Osteoblast (primary cell): ENCODE data around the gene POLR2C. TPM values are rescaled to one million over a fixed set of nuclear protein-coding genes. Genes with fewer than 3 reads are reported as not detected.

Source experiments
- DNase-seq: peaks from one replicate; pipeline ENCODE4 v3.0.0; 2011; ENCODE audit warnings: low spot score, mixed read lengths; ENCODE audit not compliant: insufficient read length; ENCODE audit errors: missing footprints
- H2AFZ ChIP-seq: 2 replicates; pipeline ENCODE4 v1.6.0; 2011; ENCODE audit warnings: mild to moderate bottlenecking, low read length
- H3K27ac ChIP-seq: 2 replicates; pipeline ENCODE4 v1.5.1; 2011; ENCODE audit warnings: mild to moderate bottlenecking, low read depth, low read length, moderate library complexity
- H3K27me3 ChIP-seq: 2 replicates; pipeline ENCODE4 v1.6.0; 2012; ENCODE audit warnings: mild to moderate bottlenecking, control low read depth, inconsistent platforms, low read length, moderate library complexity; ENCODE audit not compliant: insufficient read depth
- H3K36me3 ChIP-seq: 2 replicates; pipeline ENCODE4 v1.5.1; 2011; ENCODE audit warnings: mild to moderate bottlenecking, low read length, control low read depth, moderate library complexity; ENCODE audit not compliant: insufficient read depth
- H3K4me1 ChIP-seq: 2 replicates; pipeline ENCODE4 v1.5.1; 2011; ENCODE audit warnings: mild to moderate bottlenecking, low read length, control low read depth, moderate library complexity; ENCODE audit not compliant: insufficient read depth
- H3K4me2 ChIP-seq: 2 replicates; pipeline ENCODE4 v1.6.0; 2011; ENCODE audit warnings: mild to moderate bottlenecking, low read length; ENCODE audit not compliant: insufficient read depth
- H3K4me3 ChIP-seq: fragments of 200-600 bp; sonication (generic); 3 replicates; pipeline ENCODE4 v1.5.1; 2012; ENCODE audit warnings: mild to moderate bottlenecking, low read length, inconsistent platforms; ENCODE audit not compliant: insufficient read depth
- H3K79me2 ChIP-seq: 2 replicates; pipeline ENCODE4 v1.6.0; 2012; ENCODE audit warnings: mild to moderate bottlenecking, low read length, control low read depth, inconsistent platforms; ENCODE audit not compliant: insufficient read depth
- H3K9me3 ChIP-seq: 2 replicates; pipeline ENCODE4 v1.5.1; 2011; ENCODE audit warnings: low read depth, low read length, control low read depth
- H4K20me1 ChIP-seq: 2 replicates; pipeline ENCODE4 v1.6.0; 2012; ENCODE audit warnings: mild to moderate bottlenecking, low read length, control low read depth; ENCODE audit not compliant: insufficient read depth
- CTCF ChIP-seq: IDR thresholded peaks from 2 replicates; pipeline ENCODE4 v1.5.1; 2011; ENCODE audit warnings: mild to moderate bottlenecking, low read depth, low read length, moderate library complexity; ENCODE audit errors: extremely low read depth
- total RNA-seq: library from RNA; depleted of rRNA; stranded (reverse); fragments of >200 nt; gene quantifications from 2 replicates; pipeline ENCODE4 v1.2.3, GENCODE V29; 2012

Gene POLR2C
- total RNA-seq, 1 donor, result 95.2 TPM

GRCh38 chr16:57469046-57469445 is 6.6 kb downstream of the POLR2C start:
- H2AFZ ChIP-seq, result no peak overlapping the region
- no peak for DNase-seq
- H3K9me3 ChIP-seq, result no peaks in the 10 kb centered on the region
- H3K4me1 ChIP-seq, result peaks cover 3% of the 10 kb centered on the region
- H3K27me3 ChIP-seq, result no peaks in the 10 kb centered on the region
- H3K36me3 ChIP-seq, result peaks cover 88% of the 10 kb centered on the region
- H3K4me2 ChIP-seq, result no peak overlapping the region
- no peak overlapping the region for H3K4me3 ChIP-seq
- no peak for TF ChIP-seq CTCF
- H3K27ac ChIP-seq, result no peak overlapping the region
- H4K20me1 ChIP-seq, result peaks cover 44% of the 10 kb centered on the region
- peaks cover 24% of the 10 kb centered on the region for H3K79me2 ChIP-seq

- Histone ChIP-seq H3K27ac (no peak overlapping the region), H3K4me1 (no peaks in the 10 kb centered on the region), H3K79me2 (peaks cover 16% of the 10 kb centered on the region), H3K9me3 (no peaks in the 10 kb centered on the region), H3K4me2 (no peak overlapping the region), H3K27me3 (no peaks in the 10 kb centered on the region), H4K20me1 (peaks cover 39% of the 10 kb centered on the region), H3K36me3 (peaks cover 88% of the 10 kb centered on the region), H3K4me3 (no peak overlapping the region), H2AFZ (no peak overlapping the region)
- TF ChIP-seq CTCF, result no peak
- no peak for DNase-seq
Observed at GRCh38 chr16:57469917-57470470, 7.5 kb downstream of the POLR2C start.

GRCh38 chr16:57470711-57471110 is 8.2 kb downstream of the POLR2C start:
- Histone ChIP-seq H2AFZ (no peak overlapping the region), H3K36me3 (peaks cover 85% of the 10 kb centered on the region), H3K9me3 (no peaks in the 10 kb centered on the region)

GRCh38 chr16:57471209-57471608 is 8.7 kb downstream of the POLR2C start:
- DNase-seq, result no peak
- Histone ChIP-seq H3K4me2 (no peak overlapping the region), H3K36me3 (peaks cover 80% of the 10 kb centered on the region)

More at GRCh38 chr16:57470711-57471110, 8.2 kb downstream of the POLR2C start:
- Histone ChIP-seq H3K79me2 (peaks cover 8% of the 10 kb centered on the region), H3K27me3 (no peaks in the 10 kb centered on the region), H3K4me3 (no peak overlapping the region), H4K20me1 (peaks cover 35% of the 10 kb centered on the region), H3K27ac (no peak overlapping the region), H3K4me2 (no peak overlapping the region), H3K4me1 (no peaks in the 10 kb centered on the region)
- TF ChIP-seq CTCF, result no peak
- no peak for DNase-seq

More at GRCh38 chr16:57471209-57471608, 8.7 kb downstream of the POLR2C start:
- Histone ChIP-seq H3K27me3 (no peaks in the 10 kb centered on the region), H3K79me2 (peaks cover 4% of the 10 kb centered on the region), H3K4me1 (no peaks in the 10 kb centered on the region), H4K20me1 (peaks cover 35% of the 10 kb centered on the region), H3K4me3 (no peak overlapping the region), H2AFZ (no peak overlapping the region), H3K27ac (no peak overlapping the region), H3K9me3 (no peaks in the 10 kb centered on the region)
- TF ChIP-seq CTCF, result no peak
